Prostate gland (tissue), 2 donors: Measurements from ENCODE around the gene SLC35G2. TPM values are rescaled to one million over a fixed set of nuclear protein-coding genes. Genes with fewer than 3 reads are reported as not detected.
"Not testable (repeated sequence)": the region's sequence is repeated elsewhere in the genome, so short reads cannot be mapped to it uniquely, and the experiment has no call there.

Experiments used
- DNase-seq: peaks from one replicate; pipeline ENCODE4 v3.0.0-alpha.2; 2019; ENCODE audit warnings: low spot score
- H3K27ac ChIP-seq, 2 donors: fragments of 200-600 bp; sonication (generic); 2 replicates each; pipeline ENCODE4 v1.5.1; 2017 to 2019
- H3K27me3 ChIP-seq: fragments of 200-600 bp; sonication (generic); replicated peaks from 2 replicates; pipeline ENCODE4 v1.5.1; 2019; ENCODE audit not compliant: insufficient read depth
- H3K36me3 ChIP-seq, 2 donors: fragments of 200-600 bp; sonication (generic); 1 replicate in 1 of 2; 2 replicates in 1 of 2; pipeline versions ENCODE4 v1.5.1 to v1.8.1; 2017 to 2019
- H3K4me1 ChIP-seq: fragments of 200-600 bp; sonication (generic); replicated peaks from 2 replicates; pipeline ENCODE4 v1.5.1; 2019
- H3K4me3 ChIP-seq, 2 donors: fragments of 200-600 bp; sonication (generic); 2 replicates each; pipeline ENCODE4 v1.5.1; 2017 to 2019
- H3K9me3 ChIP-seq: fragments of 200-600 bp; sonication (generic); 2 replicates; pipeline ENCODE4 v1.5.1; 2017
- POLR2A ChIP-seq: fragments of 450-650 bp; IDR thresholded peaks from one replicate; pipeline ENCODE4 v1.6.1; 2016; ENCODE audit warnings: antibody characterized with exemption, mild to moderate bottlenecking
- POLR2AphosphoS5 ChIP-seq: sonication (generic); formaldehyde crosslinking; IDR thresholded peaks from one replicate; pipeline ENCODE4 v1.6.1; 2017; ENCODE audit warnings: antibody characterized with exemption
- WGBS: methylation state at CpG from one replicate; pipeline ENCODE4 v1.1.5; 2018; 5-methylcytosine and 5-hydroxymethylcytosine counted together
- intact Hi-C: fragments of 100-400 bp; cut with DNase I; formaldehyde crosslinking; loops from one replicate; pipeline ENCODE4 v1.14.2; 2022
- total RNA-seq, 2 donors: library from RNA; depleted of rRNA; stranded (reverse); fragments of >200 nt; gene quantifications; one replicate each; pipeline ENCODE4 v1.1.0, GENCODE V29; 2016
- TF ChIP-seq, protein P1 (sequence below), 4 experiments: fragments of 200-600 bp in 2 of 4; fragments of 450-650 bp in 2 of 4; sonication (generic) in 2 of 4; IDR thresholded peaks; 1 replicate in 3 of 4; 2 replicates in 1 of 4; pipeline ENCODE4 v1.5.1; 2016 to 2019; ENCODE audit warnings: antibody characterized with exemption in 4 of 4, mild to moderate bottlenecking in 2 of 4, moderate library complexity in 2 of 4

SLC35G2 gene
- total RNA-seq, 2 donors from 2014 or later = 2.9 to 17.4 TPM

DNA sequence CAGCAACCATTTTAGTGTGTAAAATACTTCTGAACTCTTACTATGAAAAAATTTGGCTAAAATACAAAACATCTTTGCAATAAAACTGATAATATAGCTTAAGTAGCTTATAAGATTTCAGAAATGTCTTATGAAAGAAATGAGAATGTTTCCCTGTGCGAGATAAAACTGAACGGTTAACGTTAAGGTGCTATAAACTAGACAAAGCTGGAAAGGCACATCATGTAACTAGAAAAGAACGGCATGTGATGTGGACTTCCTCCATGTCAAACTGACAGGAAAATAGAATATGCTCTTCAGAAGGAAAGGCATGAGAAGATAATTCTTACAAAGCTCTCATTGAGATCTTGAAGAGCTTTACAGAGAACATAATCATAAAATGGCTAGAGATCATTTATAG, 79.6 kb downstream of the SLC35G2 start:
- intact Hi-C loops = no loop called here
- no peaks in the 10 kb centered on the region for H3K36me3 ChIP-seq
- WGBS = 7% methylated on average over 4 of the region's 4 CpGs
- no peaks in the 10 kb centered on the region for H3K4me1 ChIP-seq
- peak overlapping the region in 1 of 2 donors; percentile 43 for H3K27ac ChIP-seq
- peak; percentile 48 for DNase-seq
- no peak for TF ChIP-seq POLR2A
- peak; percentile 88 for TF ChIP-seq POLR2AphosphoS5
- TF ChIP-seq, protein P1, sequence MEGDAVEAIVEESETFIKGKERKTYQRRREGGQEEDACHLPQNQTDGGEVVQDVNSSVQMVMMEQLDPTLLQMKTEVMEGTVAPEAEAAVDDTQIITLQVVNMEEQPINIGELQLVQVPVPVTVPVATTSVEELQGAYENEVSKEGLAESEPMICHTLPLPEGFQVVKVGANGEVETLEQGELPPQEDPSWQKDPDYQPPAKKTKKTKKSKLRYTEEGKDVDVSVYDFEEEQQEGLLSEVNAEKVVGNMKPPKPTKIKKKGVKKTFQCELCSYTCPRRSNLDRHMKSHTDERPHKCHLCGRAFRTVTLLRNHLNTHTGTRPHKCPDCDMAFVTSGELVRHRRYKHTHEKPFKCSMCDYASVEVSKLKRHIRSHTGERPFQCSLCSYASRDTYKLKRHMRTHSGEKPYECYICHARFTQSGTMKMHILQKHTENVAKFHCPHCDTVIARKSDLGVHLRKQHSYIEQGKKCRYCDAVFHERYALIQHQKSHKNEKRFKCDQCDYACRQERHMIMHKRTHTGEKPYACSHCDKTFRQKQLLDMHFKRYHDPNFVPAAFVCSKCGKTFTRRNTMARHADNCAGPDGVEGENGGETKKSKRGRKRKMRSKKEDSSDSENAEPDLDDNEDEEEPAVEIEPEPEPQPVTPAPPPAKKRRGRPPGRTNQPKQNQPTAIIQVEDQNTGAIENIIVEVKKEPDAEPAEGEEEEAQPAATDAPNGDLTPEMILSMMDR (IDR thresholded peaks at IDR 0.05) = no peak
- no peaks in the 10 kb centered on the region for H3K27me3 ChIP-seq
- no peak overlapping the region for H3K4me3 ChIP-seq
- H3K9me3 ChIP-seq = no peaks in the 10 kb centered on the region

DNA sequence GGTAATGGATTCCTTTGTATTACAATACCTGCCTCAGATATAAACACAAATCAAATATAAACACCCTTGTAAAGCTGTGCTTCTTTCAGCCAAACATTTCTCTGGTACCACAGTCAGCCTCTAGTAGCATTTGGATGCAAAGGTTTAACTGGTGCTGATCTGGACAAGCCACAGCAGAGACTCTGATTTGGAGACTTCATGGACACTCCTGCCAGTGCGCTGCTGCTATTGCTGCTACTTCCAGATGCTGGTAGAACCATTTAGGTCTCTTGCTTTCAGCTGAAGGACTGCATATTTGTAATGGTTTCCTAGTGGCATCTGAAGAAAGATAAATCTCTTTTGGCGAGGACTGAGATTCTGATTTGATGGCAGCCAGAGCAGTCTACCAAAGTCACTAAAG, 80.0 kb downstream of the SLC35G2 start:
- H3K27ac ChIP-seq = peak overlapping the region in 1 of 2 donors; percentile 43

DNA sequence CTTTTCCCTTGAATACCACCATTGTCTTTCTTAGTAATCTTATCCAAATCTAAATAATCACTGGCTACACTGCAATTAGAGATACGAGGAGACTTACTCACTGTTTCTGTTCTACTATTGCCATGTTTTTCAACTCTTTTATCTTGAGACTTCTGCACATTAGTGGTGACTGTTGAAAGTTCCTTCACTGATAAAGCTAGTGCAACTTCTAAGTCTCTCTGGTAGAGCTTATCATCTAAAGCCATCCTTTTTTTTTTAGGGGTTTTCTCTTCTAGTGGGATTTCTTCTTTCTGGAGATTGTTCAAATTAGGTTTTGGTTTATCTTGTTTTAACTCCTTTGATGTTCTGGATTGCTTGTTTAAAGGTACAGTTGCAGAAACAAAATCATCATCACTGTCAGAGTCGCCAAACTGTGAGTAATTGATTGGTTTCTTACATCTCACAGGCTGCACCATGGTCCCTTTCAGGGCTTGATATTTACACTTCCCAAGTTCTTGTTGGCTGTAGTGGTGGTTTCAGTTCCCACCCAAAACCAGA, 80.8 kb downstream of the SLC35G2 start:
- TF ChIP-seq POLR2AphosphoS5 (no peak), POLR2A (no peak)
- TF ChIP-seq, protein P1 (IDR thresholded peaks at IDR 0.05) = no peak
- Histone ChIP-seq H3K27ac (no peak overlapping the region), H3K4me1 (no peaks in the 10 kb centered on the region), H3K36me3 (no peaks in the 10 kb centered on the region), H3K4me3 (no peak overlapping the region), H3K9me3 (no peaks in the 10 kb centered on the region), H3K27me3 (no peaks in the 10 kb centered on the region)
- no peak for DNase-seq
- intact Hi-C loops = no loop called here
- WGBS = 72% methylated on average over 2 of the region's 2 CpGs

More for the DNA sequence above, 80.0 kb downstream of the SLC35G2 start:
- WGBS = 74% methylated on average over 2 of the region's 2 CpGs
- H3K4me3 ChIP-seq = no peak overlapping the region
- no peaks in the 10 kb centered on the region for H3K27me3 ChIP-seq
- intact Hi-C loops = no loop called here
- no peaks in the 10 kb centered on the region for H3K4me1 ChIP-seq
- DNase-seq = peak; percentile 13
- H3K36me3 ChIP-seq = no peaks in the 10 kb centered on the region
- no peaks in the 10 kb centered on the region for H3K9me3 ChIP-seq
- TF ChIP-seq POLR2AphosphoS5 = no peak
- TF ChIP-seq POLR2A = no peak
- TF ChIP-seq, protein P1 (IDR thresholded peaks at IDR 0.05) = no peak

DNA sequence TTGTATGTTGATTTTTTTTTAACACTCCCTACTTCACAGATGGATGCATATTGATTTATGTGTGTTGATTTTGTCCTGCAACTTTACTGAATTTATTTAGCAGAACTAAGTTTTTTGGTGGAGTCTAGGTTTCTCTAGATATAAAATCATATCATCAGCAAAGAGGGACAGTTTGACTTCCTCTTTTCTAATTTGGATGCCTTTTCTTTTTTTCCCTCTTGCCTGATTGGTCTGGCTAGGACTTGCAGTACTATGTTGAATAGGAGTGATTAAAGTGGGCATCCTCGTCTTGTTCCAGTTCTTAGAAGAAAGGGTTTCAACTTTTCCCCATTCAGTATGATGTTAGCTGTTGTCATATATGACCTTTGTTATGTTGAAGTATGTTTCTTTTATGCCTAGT, 81.8 kb downstream of the SLC35G2 start:
- H3K9me3 ChIP-seq, H3K4me3 ChIP-seq, H3K27ac ChIP-seq, intact Hi-C loops, DNase-seq, H3K27me3 ChIP-seq, H3K4me1 ChIP-seq, H3K36me3 ChIP-seq: not testable (repeated sequence)
- TF ChIP-seq POLR2AphosphoS5 = peak; percentile 34
- WGBS = 61% methylated on average over 1 of the region's 1 CpG

DNA sequence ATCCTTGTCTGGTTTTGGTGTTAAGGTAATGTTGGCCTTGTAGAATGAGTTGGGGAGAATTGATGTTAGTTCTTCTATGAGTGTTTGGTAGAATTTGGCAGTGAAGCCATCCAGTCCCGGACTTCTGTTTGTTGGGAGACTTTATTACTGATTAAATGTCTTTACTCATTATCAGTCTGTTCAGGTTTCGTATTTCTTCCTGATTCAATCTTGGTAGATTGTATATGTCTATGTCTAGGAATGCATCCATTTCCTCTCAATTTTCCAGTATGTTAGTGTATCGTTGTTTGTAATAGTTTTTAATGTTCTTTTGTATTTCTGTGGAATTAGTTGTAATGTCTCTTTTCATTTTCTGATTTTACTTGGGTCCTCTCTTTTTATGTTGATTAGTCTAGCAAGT, 82.5 kb downstream of the SLC35G2 start:
- H3K9me3 ChIP-seq = no peaks in the 10 kb centered on the region
- H3K27ac ChIP-seq = no peak overlapping the region
- no peaks in the 10 kb centered on the region for H3K4me1 ChIP-seq
- DNase-seq = no peak
- intact Hi-C loops = no loop called here
- no peaks in the 10 kb centered on the region for H3K27me3 ChIP-seq
- H3K4me3 ChIP-seq = no peak overlapping the region
- 77% methylated on average over 3 of the region's 3 CpGs for WGBS
- TF ChIP-seq, protein P1 (IDR thresholded peaks at IDR 0.05) = no peak
- TF ChIP-seq POLR2A (no peak), POLR2AphosphoS5 (no peak)
- no peaks in the 10 kb centered on the region for H3K36me3 ChIP-seq

DNA sequence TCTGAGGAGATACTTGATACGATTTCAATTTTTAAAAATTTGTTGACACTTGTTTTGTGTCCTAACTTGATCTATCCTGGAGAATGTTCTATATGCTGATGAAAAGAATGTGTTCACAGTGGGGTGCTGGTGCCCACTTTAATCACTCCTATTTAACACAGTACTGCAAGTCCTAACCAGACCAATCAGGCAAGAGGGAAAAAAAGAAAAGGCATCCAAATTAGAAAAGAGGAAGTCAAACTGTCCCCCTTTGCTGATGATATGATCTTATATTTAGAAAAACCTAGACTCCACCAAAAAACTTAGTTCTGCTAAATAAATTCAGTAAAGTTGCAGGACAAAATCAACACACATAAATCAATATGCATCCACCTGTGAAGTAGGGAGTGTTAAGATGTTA, 83.6 kb downstream of the SLC35G2 start:
- H3K27me3 ChIP-seq, intact Hi-C loops, DNase-seq, H3K9me3 ChIP-seq, H3K4me3 ChIP-seq, H3K36me3 ChIP-seq, H3K27ac ChIP-seq, H3K4me1 ChIP-seq: not testable (repeated sequence)
- WGBS = 94% methylated on average over 1 of the region's 1 CpG
